Common myeloid progenitor, CD34-positive (primary cell): ENCODE data around the gene AIPL1.

Source experiments
- CTCF ChIA-PET: fragments of 350-600 bp; sonication (Branson Sonifier 250); formaldehyde crosslinking; loops from one replicate; lab custom pipeline; 2021; ENCODE audit warnings: antibody characterized with exemption; lab: Charles Lee
- POLR2A ChIA-PET: fragments of 350-600 bp; sonication (Branson Sonifier 250); formaldehyde crosslinking; loops from one replicate; lab custom pipeline; 2021; ENCODE audit warnings: antibody characterized with exemption; lab: Charles Lee
- DNase-seq, 3 donors: peaks; one replicate each; pipeline versions ENCODE4 v3.0.0 to v3.0.0-alpha.2; 2013
- H3K27ac ChIP-seq, 2 experiments: 1 replicate in 1 of 2; 2 replicates in 1 of 2; pipeline ENCODE4 v1.7.0; 2013; ENCODE audit warnings: inconsistent platforms in 2 of 2, low read length in 2 of 2, mild to moderate bottlenecking in 2 of 2, low read depth in 1 of 2, moderate library complexity in 1 of 2; ENCODE audit not compliant: severe bottlenecking in 2 of 2, insufficient read depth in 1 of 2, poor library complexity in 1 of 2
- H3K27me3 ChIP-seq, 5 experiments: replicated peaks in 2 of 5; 1 replicate in 3 of 5; 2 replicates in 2 of 5; pipeline versions ENCODE4 v1.6.1 to v1.7.0; 2013; ENCODE audit warnings: low read length in 4 of 5, mild to moderate bottlenecking in 2 of 5, moderate library complexity in 2 of 5, inconsistent platforms in 1 of 5; ENCODE audit not compliant: insufficient read depth in 5 of 5, control insufficient read depth in 4 of 5
- H3K36me3 ChIP-seq, 4 experiments: 1 replicate in 2 of 4; 2 replicates in 2 of 4; pipeline versions ENCODE4 v1.6.1 to v1.7.0; 2013; ENCODE audit warnings: low read length in 3 of 4, control low read depth in 1 of 4, mild to moderate bottlenecking in 1 of 4; ENCODE audit not compliant: control insufficient read depth in 4 of 4, insufficient read depth in 4 of 4
- H3K4me1 ChIP-seq, 4 experiments: 1 replicate in 3 of 4; 2 replicates in 1 of 4; pipeline versions ENCODE4 v1.6.1 to v1.7.1; 2013; ENCODE audit warnings: low read length in 3 of 4, mild to moderate bottlenecking in 3 of 4, control low read depth in 1 of 4, inconsistent platforms in 1 of 4, moderate library complexity in 1 of 4; ENCODE audit not compliant: control insufficient read depth in 4 of 4, insufficient read depth in 4 of 4; ENCODE audit errors: control extremely low read depth in 1 of 4
- H3K4me3 ChIP-seq, 7 experiments: 1 replicate in 4 of 7; 2 replicates in 3 of 7; pipeline versions ENCODE4 v1.5.1 to v1.7.0; 2013; ENCODE audit warnings: mild to moderate bottlenecking in 7 of 7, low read length in 6 of 7, moderate library complexity in 6 of 7, inconsistent platforms in 2 of 7, low read depth in 2 of 7, control low read depth in 1 of 7; ENCODE audit not compliant: insufficient read depth in 4 of 7, control insufficient read depth in 1 of 7; ENCODE audit errors: extremely low read depth in 1 of 7
- H3K9me3 ChIP-seq, 5 experiments: 1 replicate in 4 of 5; 2 replicates in 1 of 5; pipeline versions ENCODE4 v1.6.1 to v1.7.1; 2013; ENCODE audit warnings: low read length in 4 of 5, mild to moderate bottlenecking in 2 of 5, inconsistent platforms in 1 of 5, low read depth in 1 of 5, moderate library complexity in 1 of 5; ENCODE audit not compliant: control insufficient read depth in 4 of 5, insufficient read depth in 2 of 5; ENCODE audit errors: control extremely low read depth in 1 of 5
- WGBS: methylation state at CpG from one replicate; pipeline ENCODE4 v1.1.5; 2013; ENCODE audit not compliant: insufficient coverage; 5-methylcytosine and 5-hydroxymethylcytosine counted together

Gene AIPL1

GRCh38 chr17:6455321-6455705, 20.4 kb upstream of the AIPL1 start:
- peak; percentile 74 to 87 (median 83) for DNase-seq
- under 1% methylated on average over 22 of the region's 35 CpGs for WGBS
- Histone ChIP-seq H3K4me3 (peak overlapping the region in 2 of 7 experiments; percentile 28 to 36), H3K36me3 (no peaks in the 10 kb centered on the region), H3K27ac (no peak overlapping the region), H3K4me1 (peaks cover 0 to 37% (median 21%) of the 10 kb centered on the region in 4 experiments), H3K9me3 (no peaks in the 10 kb centered on the region), H3K27me3 (peaks cover 0 to 10% (median 2%) of the 10 kb centered on the region in 5 experiments)
- ChIA-PET CTCF (interaction anchor here (1.1 to 1.2 kb wide), 2 partner anchors 17 to 864 kb away, joined by 3 to 4 read pairs; no protein-coding TSS in a partner anchor), POLR2A (interaction anchor here (0.6 kb wide), 1 partner anchor 900 kb away, joined by 3 read pairs; no protein-coding TSS in a partner anchor)

- peaks cover 0 to 10% (median 2%) of the 10 kb centered on the region in 5 experiments for H3K27me3 ChIP-seq
- ChIA-PET CTCF (interaction anchor here (1.1 to 1.2 kb wide), 2 partner anchors 18 to 863 kb away, joined by 3 to 4 read pairs; no protein-coding TSS in a partner anchor), POLR2A (interaction anchor here (0.6 kb wide), 1 partner anchor 900 kb away, joined by 3 read pairs; no protein-coding TSS in a partner anchor)
- WGBS: 61% methylated on average over 28 of the region's 35 CpGs
- DNase-seq: peak in 2 of 3 donors; percentile 24 to 29
- H3K36me3 ChIP-seq: no peaks in the 10 kb centered on the region
- H3K4me1 ChIP-seq: peaks cover 0 to 43% (median 25%) of the 10 kb centered on the region in 4 experiments
- H3K4me3 ChIP-seq: peak overlapping the region in 2 of 7 experiments; percentile 28 to 36
- H3K27ac ChIP-seq: no peak overlapping the region
- H3K9me3 ChIP-seq: no peaks in the 10 kb centered on the region
Measured at GRCh38 chr17:6454495-6455320, 19.8 kb upstream of the AIPL1 start.

DNA sequence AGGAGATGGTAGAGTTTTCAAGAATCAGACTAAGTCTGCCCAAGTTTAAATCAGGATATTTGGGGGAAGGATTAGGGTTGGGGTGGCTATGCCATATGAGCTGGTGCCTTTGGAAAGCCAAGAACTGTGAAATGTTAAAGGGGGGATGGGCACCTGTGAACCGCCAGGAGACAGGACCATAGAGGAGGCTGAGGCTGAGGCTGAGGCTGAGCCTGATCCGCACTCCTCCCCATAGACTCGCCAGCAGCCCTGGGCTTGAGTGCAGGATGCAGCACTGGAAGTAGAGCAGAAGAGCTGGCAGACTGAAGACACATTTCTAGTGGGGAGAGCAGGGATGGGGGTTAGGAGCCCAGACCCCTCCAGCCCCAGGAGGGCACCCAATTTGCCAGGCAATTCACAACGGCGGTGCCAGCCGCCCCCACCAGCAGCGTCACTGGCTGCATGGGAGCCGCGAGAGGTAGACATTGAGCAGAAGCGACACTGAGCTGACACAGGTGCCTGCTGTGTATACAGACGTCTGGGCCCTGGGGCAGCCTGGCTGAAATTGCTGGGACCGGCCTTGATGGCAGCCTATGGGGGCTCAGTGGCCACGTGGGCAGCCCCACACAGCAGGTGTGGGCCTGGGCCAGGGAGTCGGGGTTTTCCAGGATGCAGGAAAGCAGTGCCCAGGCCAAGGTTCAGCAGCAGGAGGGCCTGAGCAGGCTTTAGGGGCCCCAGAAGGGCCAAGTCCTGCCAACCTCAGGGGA, 18.5 kb upstream of the AIPL1 start:
- WGBS: 76% methylated on average over 13 of the region's 14 CpGs
- Histone ChIP-seq H3K27ac (no peak overlapping the region), H3K4me1 (peaks cover 0 to 46% (median 25%) of the 10 kb centered on the region in 4 experiments), H3K27me3 (peaks cover 0 to 7% (median 0%) of the 10 kb centered on the region in 5 experiments), H3K36me3 (peaks cover 0 to 2% (median 0%) of the 10 kb centered on the region in 4 experiments), H3K4me3 (no peak overlapping the region), H3K9me3 (no peaks in the 10 kb centered on the region)
- POLR2A ChIA-PET: no interaction called here
- CTCF ChIA-PET: interaction anchor here (0.9 to 2.0 kb wide), 2 partner anchors 14 to 18 kb away, joined by 3 to 4 read pairs; partner anchors contain the start of gene AIPL1
- no peak for DNase-seq

GRCh38 chr17:6452471-6453266, 17.7 kb upstream of the AIPL1 start:
- Histone ChIP-seq H3K27ac (no peak overlapping the region), H3K9me3 (no peaks in the 10 kb centered on the region), H3K27me3 (peaks cover 0 to 4% (median 0%) of the 10 kb centered on the region in 5 experiments), H3K4me3 (no peak overlapping the region), H3K4me1 (peaks cover 0 to 46% (median 25%) of the 10 kb centered on the region in 4 experiments), H3K36me3 (peaks cover 0 to 2% (median 0%) of the 10 kb centered on the region in 4 experiments)
- POLR2A ChIA-PET: no interaction called here
- WGBS: 96% methylated on average over 9 of the region's 10 CpGs
- CTCF ChIA-PET: interaction anchor here (0.9 to 2.0 kb wide), 2 partner anchors 15 to 18 kb away, joined by 3 to 4 read pairs; partner anchors contain the start of gene AIPL1
- DNase-seq: no peak

- CTCF ChIA-PET: interaction anchor here (1.2 kb wide), 1 partner anchor 12 kb away, joined by 4 read pairs; no protein-coding TSS in a partner anchor
- Histone ChIP-seq H3K27me3 (peaks cover 0 to 2% (median 0%) of the 10 kb centered on the region in 5 experiments), H3K4me3 (peak overlapping the region in 1 of 7 experiments; percentile 33), H3K36me3 (peaks cover 0 to 10% (median 0%) of the 10 kb centered on the region in 4 experiments), H3K9me3 (no peaks in the 10 kb centered on the region), H3K27ac (no peak overlapping the region), H3K4me1 (peaks cover 0 to 38% (median 20%) of the 10 kb centered on the region in 4 experiments)
- DNase-seq: peak; percentile 50 to 78 (median 69)
- 6% methylated on average over 3 of the region's 12 CpGs for WGBS
- POLR2A ChIA-PET: no interaction called here
Measured at GRCh38 chr17:6450926-6451832, 16.3 kb upstream of the AIPL1 start.
